Transverse colon (tissue), 4 donors: Measurements from ENCODE around the gene OTOGL.

Experiments
- CTCF ChIP-seq, 5 experiments: fragments of 200-600 bp in 3 of 5; fragments of 450-650 bp in 2 of 5; sonication (generic) in 3 of 5; IDR thresholded peaks; 1 replicate in 2 of 5; 2 replicates in 3 of 5; pipeline ENCODE4 v1.5.1; 2016 to 2017; ENCODE audit warnings: antibody characterized with exemption in 5 of 5, inconsistent platforms in 3 of 5, mild to moderate bottlenecking in 2 of 5, moderate library complexity in 1 of 5
- EP300 ChIP-seq: sonication (generic); formaldehyde crosslinking; IDR thresholded peaks from one replicate; pipeline ENCODE4 v1.6.1; 2017; ENCODE audit warnings: antibody characterized with exemption, low read depth
- POLR2A ChIP-seq: fragments of 450-650 bp; IDR thresholded peaks from one replicate; pipeline ENCODE4 v1.6.1; 2016; ENCODE audit warnings: antibody characterized with exemption, mild to moderate bottlenecking, moderate library complexity
- POLR2AphosphoS5 ChIP-seq, 3 donors: sonication (generic); formaldehyde crosslinking; IDR thresholded peaks; one replicate each; pipeline ENCODE4 v1.6.1; 2016; ENCODE audit warnings: antibody characterized with exemption in 3 of 3

- TF ChIP-seq CTCF (IDR thresholded peaks at IDR 0.05) (no peak), POLR2AphosphoS5 (IDR thresholded peaks at IDR 0.05) (no peak), EP300 (no peak), POLR2A (no peak)
Observed at GRCh38 chr12:80422550-80422949, 323.2 kb downstream of the OTOGL start.
